ENCODE data around the gene EFCAB11. TPM values are rescaled to one million over a fixed set of nuclear protein-coding genes. Genes with fewer than 3 reads are reported as not detected.

Gene EFCAB11
- total and polyA plus RNA-seq, 2 of the 4 experiments (the other 2 are of a cell fraction): 2.2 to 5.3 TPM

GRCh38 chr14:89853936-89854693 is 100.4 kb downstream of the EFCAB11 start:
- no peak overlapping the region for H3K9ac ChIP-seq (ENCODE audit: low read depth, low read length)
- TF ChIP-seq MXI1 (IDR thresholded peaks at IDR 0.05; ENCODE audit: borderline replicate concordance, low read depth, low read length) (no peak), CHD1 (IDR thresholded peaks at IDR 0.05; ENCODE audit: low read depth, low read length) (no peak), MAZ (IDR thresholded peaks at IDR 0.05; ENCODE audit: borderline replicate concordance, low read depth, low read length) (no peak), USF2 (IDR thresholded peaks at IDR 0.05; ENCODE audit: low read depth, low read length) (no peak), POLR2A (IDR thresholded peaks at IDR 0.05; ENCODE audit: low read depth, low read length) (no peak), RCOR1 (IDR thresholded peaks at IDR 0.05; ENCODE audit: insufficient replicate concordance, low read length) (no peak), SMC3 (IDR thresholded peaks at IDR 0.05; ENCODE audit: low read depth, low read length) (no peak)
- ChIA-PET CTCF (interaction anchor here (0.6 to 0.7 kb wide), 2 partner anchors 11 to 28 kb away, joined by 4 to 5 read pairs; no protein-coding TSS in a partner anchor), POLR2A (ENCODE audit: unreplicated experiment) (no interaction called here)
- in situ Hi-C loops (cut with MboI; ENCODE audit: low sequenced_read_pairs) (no loop called here), dilution Hi-C loops (cut with HindIII; ENCODE audit: low sequenced_read_pairs, unreplicated experiment) (no loop called here), intact Hi-C loops (cut with micrococcal nuclease) (no loop called here)
- H2AK5ac ChIP-seq (ENCODE audit: low read depth, low read length): peak overlapping the region; percentile 92
- no peak overlapping the region for H3K56ac ChIP-seq (ENCODE audit: extremely low read depth, insufficient read depth, low read length)
- no peak for ATAC-seq (ENCODE audit: low read depth)
- no CpG with 5 or more reads among the region's 8 CpGs for WGBS, 2 experiments (ENCODE audit: extremely low coverage in 2 of 2, insufficient read length in 1 of 2)
- 0 out of 2 replicates have a peak overlapping the region, but pooled peaks have one; percentile 57 for H3K14ac ChIP-seq (replicated peaks; ENCODE audit: low read depth, low read length)
- H2BK120ac ChIP-seq (ENCODE audit: low read depth, low read length): peak overlapping the region; percentile 67; the same call in 1 of the 2 replicates
- H3K36me3 ChIP-seq (ENCODE audit: control insufficient read depth, insufficient read depth, low read length): no peaks in the 10 kb centered on the region
- H4K20me1 ChIP-seq (ENCODE audit: insufficient read depth, low read length): no peaks in the 10 kb centered on the region
- H2BK15ac ChIP-seq (ENCODE audit: low read depth, low read length): peak overlapping the region; percentile 88; the same call in 2 of the 3 replicates
- H2BK5ac ChIP-seq (ENCODE audit: low read depth, low read length, poor library complexity, severe bottlenecking): peak overlapping the region; percentile 4
- peak overlapping the region in 1 of 2 experiments; percentile 6; a peak in 1 of 4 replicates for H4K8ac ChIP-seq (ENCODE audit: low read depth in 2 of 2, low read length in 2 of 2)
- H2AK9ac ChIP-seq (replicated peaks; ENCODE audit: low read depth, low read length, poor library complexity): no peak overlapping the region
- H3K4me3 ChIP-seq (ENCODE audit: insufficient read depth, low read depth, low read length): no peak overlapping the region
- H3K27me3 ChIP-seq (ENCODE audit: control insufficient read depth, insufficient read depth, low read length): no peaks in the 10 kb centered on the region
- H3K18ac ChIP-seq (ENCODE audit: low read depth, low read length): peak overlapping the region; percentile 1
- DNase-seq: no peak
- H3K4me1 ChIP-seq (ENCODE audit: control insufficient read depth, insufficient read depth, low read length): peaks cover 20% of the 10 kb centered on the region
- peak overlapping the region; percentile 1; the same call in 1 of the 2 replicates for H4K5ac ChIP-seq (ENCODE audit: low read depth, low read length)
- peak overlapping the region; percentile 40; the same call in 1 of the 2 replicates for H3K23ac ChIP-seq (ENCODE audit: low read depth, low read length)
- no peaks in the 10 kb centered on the region for H3K9me3 ChIP-seq (ENCODE audit: control insufficient read depth, insufficient read depth, low read length)
- peaks cover 0 to 7% of the 10 kb centered on the region in 2 experiments; a peak in 2 of 4 replicates for H3K79me1 ChIP-seq (ENCODE audit: low read depth in 1 of 2, low read length in 2 of 2)
- H2BK20ac ChIP-seq (ENCODE audit: low read depth, low read length): peak overlapping the region; percentile 44; the same call in 1 of the 2 replicates
- H3K4ac ChIP-seq (ENCODE audit: low read depth, low read length): peak overlapping the region; percentile 17
- H3K27ac ChIP-seq (ENCODE audit: insufficient read depth, low read length): no peak overlapping the region
- H3K4me2 ChIP-seq (ENCODE audit: low read depth, low read length): no peak overlapping the region
- H3K9me1 ChIP-seq (ENCODE audit: insufficient read depth, low read length): peaks cover 5% of the 10 kb centered on the region; the same call in 1 of the 2 replicates
- no TSS peak for BruUV-seq (replicated peaks)
- H4K91ac ChIP-seq (ENCODE audit: insufficient read depth, low read depth, low read length): peak overlapping the region; percentile 41
- no peak overlapping the region for H2AFZ ChIP-seq (replicated peaks; ENCODE audit: low read length, poor library complexity)
